Testis (tissue), 3 donors: ENCODE measurements around the gene P3H1. TPM values are rescaled to one million over a fixed set of nuclear protein-coding genes. Genes with fewer than 3 reads are reported as not detected.

ENCODE experiments used
- DNase-seq: peaks from one replicate; pipeline ENCODE4 v3.0.0-alpha.2; 2019
- H3K27ac ChIP-seq, 2 donors: fragments of 200-600 bp; sonication (generic); one replicate each; pipeline ENCODE4 v1.5.1; 2019
- H3K27me3 ChIP-seq: fragments of 200-600 bp; sonication (generic); one replicate; pipeline ENCODE4 v1.5.1; 2019
- H3K36me3 ChIP-seq: fragments of 200-600 bp; sonication (generic); one replicate; pipeline ENCODE4 v1.5.1; 2017; ENCODE audit warnings: low read depth; ENCODE audit errors: missing control alignments
- H3K4me1 ChIP-seq: fragments of 200-600 bp; sonication (generic); one replicate; pipeline ENCODE4 v1.5.1; 2019
- H3K4me3 ChIP-seq, 2 donors: fragments of 200-600 bp; sonication (generic); one replicate each; pipeline ENCODE4 v1.5.1; 2017 to 2019
- H3K9me3 ChIP-seq: fragments of 200-600 bp; sonication (generic); one replicate; pipeline ENCODE4 v1.5.1; 2017
- POLR2A ChIP-seq: fragments of 450-650 bp; IDR thresholded peaks from one replicate; pipeline ENCODE4 v1.6.1; 2017; ENCODE audit warnings: antibody characterized with exemption, mild to moderate bottlenecking, moderate library complexity
- WGBS, 2 donors: methylation state at CpG; one replicate each; pipeline ENCODE4 v1.1.5; 2018; 5-methylcytosine and 5-hydroxymethylcytosine counted together
- intact Hi-C: fragments of 100-400 bp; cut with DNase I; formaldehyde crosslinking; loops from one replicate; pipeline ENCODE4 v1.15.1; 2023; ENCODE audit warnings: low total_unique reads
- polyA plus RNA-seq: library from polyadenylated mRNA; stranded (reverse); fragments of 350-450 nt; fragmentation: Illumina TruSeq; extraction: RNeasy Lipid Tissue Mini Kit (QIAGEN cat#74804); gene quantifications from one replicate; pipeline ENCODE4 v1.2.3, GENCODE V29; 2014; ENCODE audit warnings: low read depth, low replicate concordance; ENCODE audit not compliant: insufficient read depth
- total RNA-seq, 2 donors: library from RNA; depleted of rRNA; stranded (reverse); fragments of >200 nt; gene quantifications; one replicate each; pipeline ENCODE4 v1.2.3, GENCODE V29; 2016
- TF ChIP-seq, protein P1 (sequence below), 3 experiments: fragments of 450-650 bp in 2 of 3; fragments of 200-600 bp in 1 of 3; sonication (generic) in 1 of 3; IDR thresholded peaks; one replicate each; pipeline ENCODE4 v1.5.1; 2016 to 2019; ENCODE audit warnings: antibody characterized with exemption in 3 of 3, mild to moderate bottlenecking in 2 of 3, moderate library complexity in 1 of 3

The P3H1 gene
- total and polyA plus RNA-seq, 3 donors from 2014 or later: 60.8 to 73.8 (median 66.1) TPM

DNA sequence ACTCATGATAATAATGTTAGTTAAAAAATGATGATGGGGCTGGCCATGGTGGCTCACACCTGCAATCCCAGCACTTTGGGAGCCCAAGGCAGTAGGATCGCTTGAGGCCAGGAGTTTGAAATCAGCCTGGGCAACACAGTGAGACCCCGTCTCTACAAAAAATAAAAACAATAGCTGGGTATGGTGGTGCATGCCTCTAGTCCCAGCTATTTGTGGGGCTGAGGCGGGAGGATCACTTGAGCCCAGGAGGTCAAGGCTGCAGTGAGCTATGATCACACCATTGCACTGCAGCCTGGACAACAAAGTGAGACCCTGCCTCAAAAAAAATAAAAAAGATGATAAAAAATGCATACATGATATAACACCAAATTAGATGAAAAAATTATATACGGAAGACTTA, 5.3 kb downstream of the P3H1 start:
- no peaks in the 10 kb centered on the region for H3K36me3 ChIP-seq
- no peak for DNase-seq
- TF ChIP-seq, protein P1, sequence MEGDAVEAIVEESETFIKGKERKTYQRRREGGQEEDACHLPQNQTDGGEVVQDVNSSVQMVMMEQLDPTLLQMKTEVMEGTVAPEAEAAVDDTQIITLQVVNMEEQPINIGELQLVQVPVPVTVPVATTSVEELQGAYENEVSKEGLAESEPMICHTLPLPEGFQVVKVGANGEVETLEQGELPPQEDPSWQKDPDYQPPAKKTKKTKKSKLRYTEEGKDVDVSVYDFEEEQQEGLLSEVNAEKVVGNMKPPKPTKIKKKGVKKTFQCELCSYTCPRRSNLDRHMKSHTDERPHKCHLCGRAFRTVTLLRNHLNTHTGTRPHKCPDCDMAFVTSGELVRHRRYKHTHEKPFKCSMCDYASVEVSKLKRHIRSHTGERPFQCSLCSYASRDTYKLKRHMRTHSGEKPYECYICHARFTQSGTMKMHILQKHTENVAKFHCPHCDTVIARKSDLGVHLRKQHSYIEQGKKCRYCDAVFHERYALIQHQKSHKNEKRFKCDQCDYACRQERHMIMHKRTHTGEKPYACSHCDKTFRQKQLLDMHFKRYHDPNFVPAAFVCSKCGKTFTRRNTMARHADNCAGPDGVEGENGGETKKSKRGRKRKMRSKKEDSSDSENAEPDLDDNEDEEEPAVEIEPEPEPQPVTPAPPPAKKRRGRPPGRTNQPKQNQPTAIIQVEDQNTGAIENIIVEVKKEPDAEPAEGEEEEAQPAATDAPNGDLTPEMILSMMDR (IDR thresholded peaks at IDR 0.05): no peak
- no peak for TF ChIP-seq POLR2A

DNA sequence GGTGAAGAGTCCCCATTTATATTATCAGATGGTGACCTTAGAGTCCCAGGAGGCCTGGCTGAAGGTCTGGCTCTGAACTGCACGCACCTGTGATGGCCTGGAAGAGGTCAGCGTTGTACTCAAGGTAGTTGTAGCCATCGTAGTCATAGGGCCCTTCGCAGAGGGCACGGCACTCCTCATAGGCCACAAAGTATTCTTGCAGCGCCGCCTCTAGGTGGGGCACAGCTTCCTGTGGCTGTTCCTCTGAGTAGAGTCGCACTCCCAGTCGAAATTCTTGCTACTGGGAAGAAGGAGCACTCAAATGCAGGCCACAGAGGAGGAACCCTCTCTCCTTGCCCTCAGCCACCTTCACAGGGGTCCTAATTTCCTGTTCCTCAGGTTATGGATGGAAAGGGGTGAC, 7.7 kb downstream of the P3H1 start:
- DNase-seq: no peak
- Histone ChIP-seq H3K36me3 (no peaks in the 10 kb centered on the region), H3K4me3 (no peak overlapping the region), H3K27ac (no peak overlapping the region), H3K4me1 (no peaks in the 10 kb centered on the region), H3K9me3 (no peaks in the 10 kb centered on the region), H3K27me3 (no peaks in the 10 kb centered on the region)
- 67 to 84% methylated on average over 6 to 9 of the region's 9 CpGs for WGBS, 2 donors
- TF ChIP-seq, protein P1 (IDR thresholded peaks at IDR 0.05): no peak
- no peak for TF ChIP-seq POLR2A
- intact Hi-C loops: no loop called here

More for the DNA sequence above, 5.3 kb downstream of the P3H1 start:
- no peaks in the 10 kb centered on the region for H3K9me3 ChIP-seq
- H3K4me3 ChIP-seq: no peak overlapping the region
- no peak overlapping the region for H3K27ac ChIP-seq
- peaks cover 13% of the 10 kb centered on the region for H3K4me1 ChIP-seq
- 91 to 92% methylated on average over 4 of the region's 4 CpGs for WGBS, 2 donors
- intact Hi-C loops: no loop called here
- no peaks in the 10 kb centered on the region for H3K27me3 ChIP-seq

DNA sequence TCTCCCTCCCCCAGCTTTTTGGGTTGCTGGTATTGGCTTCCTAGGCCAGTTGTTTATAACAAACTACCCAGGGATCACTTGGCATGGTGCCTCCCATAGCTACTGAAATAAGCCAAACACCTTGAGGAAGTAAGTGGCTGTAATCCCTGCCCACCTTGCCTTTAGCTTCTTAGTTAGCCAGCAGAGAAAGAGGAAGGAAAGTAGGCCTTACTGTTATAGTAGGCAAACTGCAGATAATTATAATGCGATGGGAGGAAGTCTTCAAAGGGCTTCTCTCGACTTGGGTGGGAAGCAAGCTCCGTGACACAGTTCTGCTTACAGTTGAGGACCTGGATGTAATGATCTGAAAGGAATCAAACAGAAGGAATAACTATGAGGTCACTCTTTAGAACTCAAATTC, 8.2 kb downstream of the P3H1 start:
- intact Hi-C loops: no loop called here
- H3K4me1 ChIP-seq: no peaks in the 10 kb centered on the region
- no peaks in the 10 kb centered on the region for H3K36me3 ChIP-seq
- 81 to 86% methylated on average over 3 of the region's 3 CpGs for WGBS, 2 donors
- H3K4me3 ChIP-seq: no peak overlapping the region
- no peaks in the 10 kb centered on the region for H3K9me3 ChIP-seq
- no peaks in the 10 kb centered on the region for H3K27me3 ChIP-seq
- no peak for DNase-seq
- TF ChIP-seq, protein P1 (IDR thresholded peaks at IDR 0.05): no peak
- no peak for TF ChIP-seq POLR2A
- no peak overlapping the region for H3K27ac ChIP-seq

DNA sequence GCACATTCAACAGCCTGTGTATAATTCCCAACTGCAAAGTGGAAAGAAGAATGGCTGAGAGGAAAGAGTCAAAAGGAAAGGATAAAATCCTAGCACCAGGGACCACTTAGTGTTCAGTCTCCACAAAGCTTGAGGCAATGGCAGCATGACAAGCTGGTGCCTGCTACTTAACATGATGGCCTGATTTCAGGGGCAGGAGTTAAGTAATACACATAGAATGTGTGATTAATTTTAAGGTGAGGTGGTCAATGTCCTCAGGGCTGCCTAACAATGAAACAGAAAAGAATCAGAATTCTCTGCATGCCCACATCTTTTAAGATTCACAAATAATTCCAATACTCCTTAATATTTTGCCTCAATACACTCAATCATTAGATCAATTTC, 8.9 kb downstream of the P3H1 start:
- no peaks in the 10 kb centered on the region for H3K9me3 ChIP-seq
- no peak for TF ChIP-seq POLR2A
- TF ChIP-seq, protein P1 (IDR thresholded peaks at IDR 0.05): no peak
- DNase-seq: no peak
- H3K36me3 ChIP-seq: no peaks in the 10 kb centered on the region
- no peaks in the 10 kb centered on the region for H3K27me3 ChIP-seq
- intact Hi-C loops: no loop called here
- no peaks in the 10 kb centered on the region for H3K4me1 ChIP-seq
- no peak overlapping the region for H3K27ac ChIP-seq
- H3K4me3 ChIP-seq: no peak overlapping the region

DNA sequence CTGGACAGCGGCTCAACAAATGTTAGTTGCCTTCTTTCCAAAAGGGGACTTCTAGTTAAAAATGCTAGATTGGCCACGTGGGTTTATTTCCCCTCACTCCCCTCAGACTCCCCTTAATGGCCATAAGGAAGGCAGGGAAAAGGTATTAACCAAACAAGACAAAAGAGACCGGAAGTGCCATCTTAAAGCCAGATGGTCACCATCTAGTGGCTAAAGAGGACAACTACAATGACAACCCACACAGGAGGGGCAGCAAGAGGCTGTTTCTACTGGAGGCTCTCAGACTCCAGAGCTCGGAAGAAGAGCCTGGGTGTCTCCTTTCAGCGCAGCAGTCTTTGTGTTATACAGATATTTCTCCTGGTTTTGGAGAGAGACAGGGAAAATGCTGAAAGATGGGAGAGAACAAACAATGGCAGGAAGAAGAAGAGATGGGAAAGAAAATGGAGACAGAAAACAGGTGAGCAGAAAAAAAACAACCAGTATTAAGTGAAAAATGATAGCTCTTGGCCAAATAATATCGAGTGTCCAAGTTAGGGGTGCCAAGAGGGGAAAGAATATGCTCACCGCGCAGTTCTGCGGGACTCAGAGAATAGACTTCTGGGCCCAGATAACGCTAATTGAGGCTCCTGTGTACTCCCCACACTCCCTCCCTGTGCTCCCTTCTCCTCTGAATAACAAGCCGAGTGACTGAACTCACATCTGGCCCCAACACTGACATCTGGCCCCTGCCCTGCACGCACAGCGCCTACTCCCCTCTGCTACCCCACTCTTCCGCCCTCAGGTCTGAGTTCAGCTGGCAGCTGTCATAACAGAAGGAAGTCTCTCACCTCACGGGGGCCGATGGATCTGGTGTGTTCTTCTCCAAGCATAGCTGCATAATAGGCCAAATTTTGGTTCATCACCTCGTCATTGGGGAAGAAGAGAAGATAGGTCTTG, 9.6 kb downstream of the P3H1 start:
- Histone ChIP-seq H3K4me3 (no peak overlapping the region), H3K36me3 (no peaks in the 10 kb centered on the region), H3K27me3 (no peaks in the 10 kb centered on the region), H3K9me3 (no peaks in the 10 kb centered on the region), H3K27ac (no peak overlapping the region), H3K4me1 (no peaks in the 10 kb centered on the region)
- no peak for DNase-seq
- intact Hi-C loops: no loop called here
- TF ChIP-seq POLR2A: no peak
- TF ChIP-seq, protein P1 (IDR thresholded peaks at IDR 0.05): peak; percentile 14 to 68 (median 54)
- WGBS, 2 donors: 73 to 79% methylated on average over 17 of the region's 17 CpGs
